GM12891 (cell line): ENCODE results near the gene PLEKHA5.

Experiments
- DNase-seq: peaks from one replicate; pipeline ENCODE4 v3.0.0; 2011; ENCODE audit warnings: low spot score; ENCODE audit not compliant: insufficient read length
- FAIRE-seq: peaks from 2 replicates; lab custom pipeline; 2011; peaks lifted over from hg19 to GRCh38; lab: Jason Lieb, UNC
- PAX5 ChIP-seq: IDR thresholded peaks from 2 replicates; pipeline ENCODE4 v1.6.1; 2011; ENCODE audit warnings: low read length, moderate library complexity, mild to moderate bottlenecking; ENCODE audit not compliant: insufficient read depth, severe bottlenecking
- POLR2A ChIP-seq: IDR thresholded peaks from 2 replicates; pipeline ENCODE4 v1.6.1; 2011; ENCODE audit warnings: low read depth, low read length, control low read depth
- POLR2AphosphoS5 ChIP-seq: IDR thresholded peaks from 2 replicates; pipeline ENCODE4 v1.6.1; 2011; ENCODE audit warnings: low read depth, low read length, control low read depth
- POU2F2 ChIP-seq: IDR thresholded peaks from 2 replicates; pipeline ENCODE4 v1.6.1; 2011; ENCODE audit warnings: low read depth, mild to moderate bottlenecking, control low read depth, low read length, moderate library complexity
- SPI1 ChIP-seq: IDR thresholded peaks from 2 replicates; pipeline ENCODE4 v1.6.1; 2011; ENCODE audit warnings: low read depth, low read length, control low read depth
- TAF1 ChIP-seq: IDR thresholded peaks from 2 replicates; pipeline ENCODE4 v1.6.1; 2011; ENCODE audit warnings: low read depth, low read length, control low read depth

Gene PLEKHA5

DNA sequence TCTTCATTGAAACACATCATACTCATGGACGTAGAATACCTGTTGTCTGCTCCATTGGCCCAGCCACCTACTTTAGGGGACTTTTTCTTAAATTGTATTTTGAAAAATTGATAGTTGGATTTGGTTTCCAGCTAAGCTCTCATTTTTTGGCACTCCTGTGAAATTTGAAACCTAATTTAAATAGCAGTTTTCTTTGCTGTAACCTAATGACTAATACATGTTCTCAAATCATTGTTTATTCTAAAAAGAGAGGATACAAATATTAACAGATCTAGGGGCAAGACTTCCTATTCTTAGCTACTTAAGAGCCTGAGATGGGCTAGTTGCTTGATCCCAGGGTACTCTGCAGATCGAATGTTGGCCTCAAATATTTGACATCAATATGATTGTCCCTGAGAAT is 78.9 kb downstream of the PLEKHA5 start:
- FAIRE-seq (no peak), DNase-seq (no peak)

DNA sequence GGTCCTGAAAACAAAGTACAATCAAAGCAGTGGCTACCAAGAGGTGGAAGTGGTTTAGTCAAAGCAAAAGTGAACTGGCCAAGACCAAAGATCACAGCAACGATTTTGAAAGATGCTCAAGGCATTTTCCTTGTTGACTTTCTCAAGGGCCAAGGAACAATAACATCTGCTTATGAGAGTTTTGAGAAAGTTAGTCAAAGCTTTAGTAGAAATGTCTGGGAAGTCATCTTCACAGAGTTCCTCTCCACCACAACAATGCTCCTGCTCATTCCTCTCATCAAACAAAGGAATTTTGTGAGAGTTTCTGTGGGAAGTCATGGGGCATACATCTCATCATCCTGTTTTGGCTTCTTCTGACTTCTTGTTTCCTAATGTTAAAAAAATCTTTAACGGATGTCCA is 80.1 kb downstream of the PLEKHA5 start:
- no peak for TF ChIP-seq POLR2AphosphoS5
- no peak for DNase-seq
- FAIRE-seq, result no peak

More for the DNA sequence above, 78.9 kb downstream of the PLEKHA5 start:
- TF ChIP-seq POLR2A, result no peak

DNA sequence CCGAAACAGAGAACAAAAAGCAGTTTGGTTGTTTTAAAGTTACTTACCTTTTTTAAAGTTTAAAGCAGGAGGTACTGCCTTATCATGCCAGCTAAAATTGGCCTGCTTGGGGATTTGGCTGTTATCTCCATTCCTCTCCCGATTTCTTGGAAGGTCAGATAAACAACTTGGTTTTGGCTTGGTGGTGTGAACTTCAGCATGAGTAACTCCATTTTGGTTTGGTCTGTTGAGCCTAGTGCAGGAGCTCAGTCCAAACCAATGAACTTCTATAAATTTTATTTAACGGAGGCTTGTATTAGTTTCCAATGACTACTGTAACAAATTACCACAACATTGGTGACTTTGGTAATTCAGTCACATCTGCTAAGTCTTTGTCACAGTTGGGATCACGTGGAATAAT is 82.3 kb downstream of the PLEKHA5 start:
- DNase-seq, result no peak
- TF ChIP-seq TAF1 (no peak), PAX5 (no peak), POU2F2 (no peak), SPI1 (no peak), POLR2AphosphoS5 (no peak), POLR2A (no peak)
- FAIRE-seq, result no peak

DNA sequence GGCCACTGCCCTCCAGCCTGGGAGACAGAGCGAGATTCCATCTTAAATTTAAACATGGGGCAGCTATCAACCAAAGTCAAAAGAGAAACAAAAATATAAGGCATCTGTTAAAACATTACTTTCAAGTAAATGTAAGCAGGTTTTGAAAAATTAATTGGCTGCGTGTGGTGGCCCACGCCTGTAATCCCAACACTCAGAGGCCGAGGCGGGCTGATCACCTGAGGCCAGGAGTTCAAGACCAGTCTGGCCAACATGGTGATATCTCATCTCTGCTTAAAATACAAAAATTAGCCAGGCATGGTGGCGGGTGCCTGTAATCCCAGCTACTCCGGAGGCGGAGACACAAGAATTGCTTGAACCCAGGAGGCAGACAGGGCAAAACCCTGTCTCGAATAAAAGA is 82.7 kb downstream of the PLEKHA5 start:
- DNase-seq, result no peak

DNA sequence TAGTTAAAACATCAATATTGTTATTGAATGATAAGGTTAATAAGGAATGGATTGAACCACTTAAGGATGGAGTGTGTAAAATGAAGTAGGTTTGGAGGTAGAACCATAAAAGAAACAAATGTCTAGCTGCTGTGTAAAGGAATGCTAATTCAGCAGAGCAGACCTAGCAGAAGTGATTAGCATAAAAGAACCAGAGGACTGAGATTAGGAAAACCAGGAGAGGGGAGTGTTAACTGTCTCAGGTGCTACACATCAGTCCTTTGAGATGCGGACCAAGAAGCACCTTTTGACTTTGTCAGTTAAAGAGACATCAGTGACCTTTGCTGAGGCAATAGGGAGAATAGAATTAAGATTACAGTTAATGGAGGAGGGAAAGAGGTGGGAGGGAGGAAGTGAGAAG is 84.5 kb downstream of the PLEKHA5 start:
- FAIRE-seq (no peak), DNase-seq (no peak)
- TF ChIP-seq POLR2A, result no peak
- TF ChIP-seq TAF1, result no peak
- no peak for TF ChIP-seq PAX5
- TF ChIP-seq POU2F2, result no peak
- no peak for TF ChIP-seq SPI1
- no peak for TF ChIP-seq POLR2AphosphoS5

More for the DNA sequence above, 82.7 kb downstream of the PLEKHA5 start:
- TF ChIP-seq TAF1 (no peak), POU2F2 (no peak), POLR2AphosphoS5 (no peak), POLR2A (no peak), SPI1 (no peak)
- no peak for FAIRE-seq

DNA sequence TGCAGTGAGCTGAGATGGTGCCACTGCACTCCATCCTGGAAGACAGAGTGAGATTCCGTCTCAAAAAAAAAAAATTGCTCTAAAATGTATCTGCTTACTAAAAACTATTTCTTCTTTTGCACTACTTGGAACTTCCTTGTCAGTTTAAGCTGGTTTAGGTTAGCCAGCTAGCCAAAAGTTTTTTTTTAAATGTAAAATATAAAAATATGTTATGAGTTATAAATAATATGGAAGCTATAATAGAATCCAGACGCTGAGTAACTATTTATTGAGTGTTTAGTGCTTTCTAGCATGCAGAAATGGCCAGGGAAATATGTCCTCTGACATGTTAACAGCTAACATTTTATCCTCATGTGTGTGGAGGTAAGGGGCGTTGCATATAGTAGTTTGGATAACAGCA is 85.6 kb downstream of the PLEKHA5 start:
- no peak for FAIRE-seq
- TF ChIP-seq TAF1, result no peak
- no peak for TF ChIP-seq POLR2AphosphoS5
- TF ChIP-seq SPI1, result no peak
- no peak for DNase-seq

DNA sequence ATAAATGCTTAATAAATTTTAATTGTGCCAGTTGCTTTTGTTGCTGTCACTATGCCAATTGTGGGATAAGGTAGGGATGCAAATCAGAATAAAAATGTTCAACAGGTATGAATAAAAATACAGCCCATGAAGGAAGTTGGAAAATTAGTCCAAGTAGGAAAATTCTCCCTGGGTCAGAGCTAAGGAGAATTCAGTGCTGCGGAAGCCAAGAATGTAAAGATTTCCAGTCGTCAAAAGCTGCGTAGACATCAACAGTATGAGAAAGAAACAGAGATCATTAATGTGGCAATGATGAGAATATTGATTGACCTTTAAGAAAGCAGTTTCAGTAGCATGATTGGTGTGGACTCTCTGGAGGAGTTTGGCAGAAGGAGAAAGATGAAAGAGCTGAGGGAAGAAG is 87.9 kb downstream of the PLEKHA5 start:
- TF ChIP-seq TAF1 (no peak), PAX5 (no peak), POLR2A (no peak), POU2F2 (no peak), POLR2AphosphoS5 (no peak), SPI1 (no peak)
- DNase-seq, result no peak
- no peak for FAIRE-seq

DNA sequence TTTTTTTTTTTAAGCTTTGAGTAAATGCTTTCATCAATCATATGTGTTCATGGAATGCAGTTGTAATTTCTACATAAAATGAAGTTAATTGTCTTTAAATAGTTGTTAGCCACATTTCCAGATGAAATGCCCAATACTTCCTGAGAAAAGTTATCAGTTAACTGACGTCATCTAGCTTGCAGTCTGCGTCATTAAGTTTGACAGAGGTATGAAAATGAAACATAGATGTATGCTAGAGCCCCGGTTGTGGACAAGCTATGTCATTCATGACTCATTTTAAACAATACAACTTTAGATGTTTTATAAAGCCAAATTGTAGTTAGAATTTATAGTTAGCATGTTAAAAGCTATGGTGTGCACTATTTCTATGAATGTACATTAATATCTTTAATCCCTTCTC is 90.7 kb downstream of the PLEKHA5 start:
- TF ChIP-seq POLR2A (no peak), SPI1 (no peak), POLR2AphosphoS5 (no peak), PAX5 (no peak), POU2F2 (no peak), TAF1 (no peak)
- DNase-seq (no peak), FAIRE-seq (no peak)

DNA sequence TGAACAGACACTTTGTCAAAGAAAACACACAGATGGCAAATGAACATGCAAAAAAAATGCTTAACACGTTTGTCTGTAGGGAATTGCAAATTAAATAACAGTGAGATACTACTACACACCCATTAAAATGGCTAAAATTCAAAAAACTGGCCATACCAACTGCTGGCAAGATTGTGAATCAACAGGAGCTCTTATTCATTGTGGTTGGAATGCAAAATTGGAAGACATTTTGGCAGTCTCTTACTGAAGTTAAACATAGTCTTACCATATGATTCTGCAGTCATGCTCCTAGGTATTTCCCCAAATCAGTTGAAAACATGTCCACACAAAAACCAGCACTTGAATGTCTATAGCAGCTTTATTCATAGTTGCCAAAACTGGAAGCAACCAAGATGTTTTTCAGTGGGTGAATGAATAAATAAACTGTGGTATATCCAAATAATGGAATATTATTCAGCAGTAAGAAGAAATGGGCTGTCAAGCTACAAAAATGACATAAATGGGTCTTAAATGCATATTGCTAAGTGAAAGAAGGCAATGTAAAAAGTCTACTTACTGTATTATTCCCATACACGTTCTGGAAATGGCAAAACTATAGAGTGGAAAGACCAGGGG is 91.4 kb downstream of the PLEKHA5 start:
- FAIRE-seq, result no peak

DNA sequence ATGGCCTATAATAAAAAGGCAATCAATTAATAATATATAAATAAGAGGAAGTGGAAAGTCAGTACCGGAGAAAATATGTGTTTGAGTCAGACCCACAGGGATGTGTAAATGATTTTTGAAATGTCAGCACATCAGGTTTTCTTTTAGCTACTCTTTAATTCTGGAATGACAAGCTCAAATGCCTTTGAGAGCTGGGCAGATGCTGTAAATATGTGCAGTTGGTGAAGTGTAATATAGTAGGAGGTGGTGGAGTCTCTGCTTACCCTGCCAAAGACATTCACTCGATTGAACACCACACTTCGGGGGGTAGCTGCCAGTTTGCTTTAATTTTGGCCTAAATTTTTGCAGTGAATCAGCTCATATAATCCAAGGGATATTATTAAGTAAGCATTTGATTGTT is 93.0 kb downstream of the PLEKHA5 start:
- no peak for TF ChIP-seq POU2F2
- TF ChIP-seq POLR2A, result no peak
- no peak for TF ChIP-seq SPI1
- no peak for TF ChIP-seq TAF1
- TF ChIP-seq POLR2AphosphoS5, result no peak
- TF ChIP-seq PAX5, result no peak
- DNase-seq (no peak), FAIRE-seq (no peak)

More for the DNA sequence above, 91.4 kb downstream of the PLEKHA5 start:
- no peak for DNase-seq
- TF ChIP-seq POLR2AphosphoS5, result no peak

DNA sequence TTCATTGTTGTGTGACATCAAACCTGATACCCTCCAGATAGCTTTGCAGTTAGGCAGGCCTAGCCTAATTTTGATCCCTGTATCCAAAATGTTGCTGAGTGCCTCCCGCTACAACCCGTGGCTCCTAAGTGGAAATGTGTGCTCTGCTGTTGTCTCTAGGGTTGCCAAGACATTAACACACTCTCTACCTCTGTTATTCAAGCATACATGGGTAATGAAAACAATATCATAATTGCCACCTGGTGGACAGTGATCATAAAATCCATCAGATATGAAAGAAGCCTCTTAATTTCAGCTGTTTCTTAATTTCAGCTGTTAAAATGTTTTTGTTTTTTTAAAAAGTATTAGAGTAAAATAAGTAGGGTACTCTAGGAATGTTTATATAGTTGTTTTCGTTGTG is 93.5 kb downstream of the PLEKHA5 start:
- FAIRE-seq, result no peak
- no peak for DNase-seq
- TF ChIP-seq TAF1 (no peak), POLR2AphosphoS5 (no peak), POU2F2 (no peak), PAX5 (no peak)
